ELR (cell line): ENCODE measurements around the gene PXDN.
"Not testable (repeated sequence)": the region's sequence is repeated elsewhere in the genome, so short reads cannot be mapped to it uniquely, and the experiment has no call there.

ENCODE experiments used
- DNase-seq: peaks from one replicate; pipeline ENCODE4 v3.0.0-alpha.2; 2015; ENCODE audit warnings: low read depth

Gene PXDN

GRCh38 chr2:1740716-1741589 lies 3.4 kb downstream of the PXDN start:
- no peak for DNase-seq

- peak; percentile 51 for DNase-seq
Measured at GRCh38 chr2:1739961-1740715, 4.2 kb downstream of the PXDN start.

GRCh38 chr2:1739322-1739957 lies 4.9 kb downstream of the PXDN start:
- no peak for DNase-seq

GRCh38 chr2:1738646-1739302 lies 5.5 kb downstream of the PXDN start:
- DNase-seq: no peak

- no peak for DNase-seq
Measured at GRCh38 chr2:1738163-1738562, 6.2 kb downstream of the PXDN start.

GRCh38 chr2:1736997-1737480 lies 7.3 kb downstream of the PXDN start:
- DNase-seq: peak; percentile 92

- DNase-seq: no peak
Measured at GRCh38 chr2:1736045-1736444, 8.3 kb downstream of the PXDN start.

- not testable (repeated sequence) for DNase-seq
Measured at GRCh38 chr2:1733298-1733697, 11.0 kb downstream of the PXDN start.

GRCh38 chr2:1731963-1732768 lies 12.1 kb downstream of the PXDN start:
- peak; percentile 57 for DNase-seq

GRCh38 chr2:1731447-1731962 lies 12.8 kb downstream of the PXDN start:
- DNase-seq: peak; percentile 88

- DNase-seq: peak; percentile 90
Measured at GRCh38 chr2:1730015-1730927, 14.0 kb downstream of the PXDN start.

- no peak for DNase-seq
Measured at GRCh38 chr2:1729242-1729641, 15.1 kb downstream of the PXDN start.

- no peak for DNase-seq
Measured at GRCh38 chr2:1728821-1729220, 15.5 kb downstream of the PXDN start.

- DNase-seq: no peak
Measured at GRCh38 chr2:1727796-1728474, 16.4 kb downstream of the PXDN start.

- DNase-seq: no peak
Measured at GRCh38 chr2:1727101-1727771, 17.1 kb downstream of the PXDN start.

GRCh38 chr2:1726558-1726957 lies 17.8 kb downstream of the PXDN start:
- DNase-seq: no peak

GRCh38 chr2:1724351-1724750 lies 20.0 kb downstream of the PXDN start:
- peak; percentile 23 for DNase-seq

GRCh38 chr2:1723397-1724042 lies 20.8 kb downstream of the PXDN start:
- no peak for DNase-seq
